A549 (cell line): Measurements from ENCODE around the gene CYP1A1. TPM values are rescaled to one million over a fixed set of nuclear protein-coding genes. Genes with fewer than 3 reads are reported as not detected.

ENCODE experiments used
- ATAC-seq, 2 experiments: fragments of 200-7000 bp in 1 of 2; fragments of >200 bp in 1 of 2; cut with Nextera tagmentation in 1 of 2; cut with Tn5 transposase in 1 of 2; 3 replicates each; pipeline versions ENCODE4 v1.8.0 to v1.9.1; 2018 to 2020; ENCODE audit warnings: mild to moderate bottlenecking in 1 of 2, moderate library complexity in 1 of 2
- CTCF ChIA-PET: fragments of 300-600 bp; sonication (Branson Sonifier 250); formaldehyde crosslinking; extraction: SDS; loops from one replicate; lab custom pipeline; 2021; ENCODE audit warnings: antibody characterized with exemption, inconsistent platforms; lab: Yijun Ruan, JAX
- POLR2A ChIA-PET: fragments of 350-600 bp; formaldehyde crosslinking; extraction: SDS; loops from one replicate; lab custom pipeline; 2021; ENCODE audit warnings: antibody characterized with exemption, inconsistent platforms; lab: Yijun Ruan, JAX
- DNase-seq, 2 experiments: peaks; one replicate each; pipeline versions ENCODE4 v3.0.0 to v3.0.0-alpha.2; 2011 to 2016; ENCODE audit warnings: low read depth in 1 of 2, low spot score in 1 of 2
- FAIRE-seq: peaks from 2 replicates; lab custom pipeline; 2011; peaks lifted over from hg19 to GRCh38; lab: Jason Lieb, UNC
- H3K27ac ChIP-seq, 2 experiments: fragments of >200 bp; sonication (Bioruptor Twin); formaldehyde crosslinking; 3 replicates each; pipeline ENCODE4 v1.5.1; 2016 to 2017
- H3K4me1 ChIP-seq: fragments of >200 bp; sonication (Bioruptor Twin); formaldehyde crosslinking; 3 replicates; pipeline ENCODE4 v1.6.1; 2016
- H3K4me2 ChIP-seq: fragments of >200 bp; sonication (Bioruptor Twin); formaldehyde crosslinking; 3 replicates; pipeline ENCODE4 v1.6.1; 2016
- H3K4me3 ChIP-seq: fragments of >200 bp; sonication (Bioruptor Twin); formaldehyde crosslinking; 3 replicates; pipeline ENCODE4 v1.5.1; 2016
- H3K9me3 ChIP-seq: fragments of >200 bp; sonication (Bioruptor Twin); formaldehyde crosslinking; 3 replicates; pipeline ENCODE4 v1.6.1; 2016
- BCL3 ChIP-seq: fragments of >200 bp; sonication (Bioruptor Twin); formaldehyde crosslinking; IDR thresholded peaks from 3 replicates; pipeline ENCODE4 v1.6.1; 2016
- BHLHE40 ChIP-seq: IDR thresholded peaks from 2 replicates; pipeline ENCODE4 v1.6.1; 2012; ENCODE audit warnings: low read depth, low read length, inconsistent platforms
- CBX2 ChIP-seq: fragments of 200-600 bp; sonication (generic); IDR thresholded peaks from 2 replicates; pipeline ENCODE4 v1.6.1; 2016; ENCODE audit warnings: low read depth, mild to moderate bottlenecking, borderline replicate concordance
- EP300 ChIP-seq, 2 experiments: fragments of >200 bp; sonication (Bioruptor Twin); formaldehyde crosslinking; IDR thresholded peaks; 2 replicates in 1 of 2; 3 replicates in 1 of 2; pipeline ENCODE4 v1.6.1; 2016 to 2017
- FOSB ChIP-seq: fragments of 250-450 bp; sonication (Bioruptor Pico); IDR thresholded peaks from 2 replicates; pipeline ENCODE4 v1.5.0; 2020; ENCODE audit warnings: mild to moderate bottlenecking, moderate library complexity
- FOSL2 ChIP-seq, 2 experiments: fragments of 450-650 bp in 1 of 2; fragments of >200 bp in 1 of 2; sonication (Bioruptor Twin) in 1 of 2; formaldehyde crosslinking; IDR thresholded peaks; 2 replicates each; pipeline versions ENCODE4 v1.5.0 to v1.6.1; 2016 to 2020; ENCODE audit warnings: mild to moderate bottlenecking in 1 of 2, moderate library complexity in 1 of 2
- FOXS1 ChIP-seq: fragments of 250-450 bp; sonication (Bioruptor Pico); IDR thresholded peaks from 2 replicates; pipeline ENCODE4 v1.5.0; 2020; ENCODE audit warnings: mild to moderate bottlenecking, moderate library complexity
- HDAC2 ChIP-seq: fragments of 200-600 bp; sonication (generic); IDR thresholded peaks from 2 replicates; pipeline ENCODE4 v1.6.1; 2016
- HEYL ChIP-seq: fragments of 250-450 bp; sonication (Bioruptor Pico); IDR thresholded peaks from 2 replicates; pipeline ENCODE4 v1.8.0; 2021; ENCODE audit warnings: mild to moderate bottlenecking, moderate library complexity
- KDM1A ChIP-seq: fragments of 200-600 bp; sonication (generic); IDR thresholded peaks from 2 replicates; pipeline ENCODE4 v1.6.1; 2016; ENCODE audit warnings: low read depth, mild to moderate bottlenecking
- MAZ ChIP-seq: fragments of 150-350 bp; IDR thresholded peaks from 2 replicates; pipeline ENCODE4 v1.6.1; 2014; ENCODE audit warnings: antibody characterized with exemption, low read depth, low read length, borderline replicate concordance
- NPAS2 ChIP-seq: fragments of 250-450 bp; sonication (Bioruptor Pico); IDR thresholded peaks from 2 replicates; pipeline ENCODE4 v1.8.0; 2022; ENCODE audit warnings: mild to moderate bottlenecking, moderate library complexity, borderline replicate concordance
- POLR2AphosphoS2 ChIP-seq: conservative IDR thresholded peaks from 2 replicates; pipeline ENCODE4 v1.6.1; 2012; ENCODE audit warnings: low read length, improper control_type of control experiment, inconsistent platforms
- RAD21 ChIP-seq, 2 experiments: fragments of >200 bp in 1 of 2; sonication (Bioruptor Twin) in 1 of 2; formaldehyde crosslinking in 1 of 2; IDR thresholded peaks in 1 of 2; conservative IDR thresholded peaks in 1 of 2; 2 replicates in 1 of 2; 3 replicates in 1 of 2; pipeline ENCODE4 v1.6.1; 2012 to 2018; ENCODE audit warnings: inconsistent platforms in 1 of 2
- RARB ChIP-seq: fragments of 250-450 bp; sonication (Bioruptor Pico); IDR thresholded peaks from 2 replicates; pipeline ENCODE4 v1.8.0; 2021; ENCODE audit warnings: mild to moderate bottlenecking, moderate library complexity
- RCOR1 ChIP-seq: fragments of 150-350 bp; IDR thresholded peaks from 2 replicates; pipeline ENCODE4 v1.6.1; 2014; ENCODE audit warnings: antibody characterized with exemption, low read length, low read depth
- REST ChIP-seq: fragments of 200-600 bp; sonication (generic); IDR thresholded peaks from 2 replicates; pipeline ENCODE4 v1.6.1; 2016; ENCODE audit warnings: antibody characterized with exemption, mild to moderate bottlenecking, moderate library complexity
- RFX5 ChIP-seq: fragments of 450-650 bp; IDR thresholded peaks from 2 replicates; pipeline ENCODE4 v1.7.1; 2014; ENCODE audit warnings: antibody characterized with exemption, mild to moderate bottlenecking, moderate library complexity
- SMC3 ChIP-seq: fragments of >200 bp; sonication (Bioruptor Twin); formaldehyde crosslinking; IDR thresholded peaks from 3 replicates; pipeline ENCODE4 v1.6.1; 2018; ENCODE audit warnings: inconsistent platforms
- SREBF2 ChIP-seq: fragments of 450-650 bp; IDR thresholded peaks from 2 replicates; pipeline ENCODE4 v1.6.1; 2014; ENCODE audit warnings: mild to moderate bottlenecking, moderate library complexity
- TFCP2L1 ChIP-seq: fragments of 250-450 bp; sonication (Bioruptor Pico); IDR thresholded peaks from 2 replicates; pipeline ENCODE4 v1.5.0; 2021; ENCODE audit warnings: mild to moderate bottlenecking
- TP53 ChIP-seq: fragments of 250-450 bp; sonication (Bioruptor Pico); IDR thresholded peaks from 2 replicates; pipeline ENCODE4 v1.5.0; 2021; ENCODE audit warnings: mild to moderate bottlenecking, moderate library complexity
- ZC3H11A ChIP-seq: fragments of 450-650 bp; IDR thresholded peaks from 2 replicates; pipeline ENCODE4 v1.6.1; 2014; ENCODE audit warnings: antibody characterized with exemption, mild to moderate bottlenecking
- ZSCAN20 ChIP-seq: fragments of 250-450 bp; sonication (Bioruptor Pico); IDR thresholded peaks from 2 replicates; pipeline ENCODE4 v1.8.0; 2022; ENCODE audit warnings: mild to moderate bottlenecking, moderate library complexity
- WGBS: methylation state at CpG from one replicate; pipeline ENCODE4 v1.1.6; 2017; ENCODE audit errors: missing lambda C conversion rate; 5-methylcytosine and 5-hydroxymethylcytosine counted together
- polyA plus RNA-seq, 4 experiments: library from polyadenylated mRNA; depleted of rRNA in 3 of 4; stranded (reverse); fragments of >200 nt; fragmentation: RNase III in 1 of 4; extraction: RNeasy Plus Mini Kit Qiagen cat#74134 plus additional on column Dnase treatment in 1 of 4; gene quantifications; 2 replicates in 3 of 4; 3 replicates in 1 of 4; pipeline ENCODE4 v1.2.3, GENCODE V29; 2011 to 2017
- TF ChIP-seq, protein P1 (sequence below): fragments of 250-450 bp; sonication (Bioruptor Pico); IDR thresholded peaks from 2 replicates; pipeline ENCODE4 v1.5.0; 2020; ENCODE audit warnings: low read depth, mild to moderate bottlenecking, moderate library complexity
- TF ChIP-seq, protein P2 (sequence below): fragments of >200 bp; sonication (Bioruptor Twin); formaldehyde crosslinking; IDR thresholded peaks from 2 replicates; pipeline ENCODE4 v1.6.1; 2016

The CYP1A1 gene
- polyA plus RNA-seq, 2 of the 4 experiments (the other 2 are of a cell fraction): 0.25 to 0.50 TPM

DNA sequence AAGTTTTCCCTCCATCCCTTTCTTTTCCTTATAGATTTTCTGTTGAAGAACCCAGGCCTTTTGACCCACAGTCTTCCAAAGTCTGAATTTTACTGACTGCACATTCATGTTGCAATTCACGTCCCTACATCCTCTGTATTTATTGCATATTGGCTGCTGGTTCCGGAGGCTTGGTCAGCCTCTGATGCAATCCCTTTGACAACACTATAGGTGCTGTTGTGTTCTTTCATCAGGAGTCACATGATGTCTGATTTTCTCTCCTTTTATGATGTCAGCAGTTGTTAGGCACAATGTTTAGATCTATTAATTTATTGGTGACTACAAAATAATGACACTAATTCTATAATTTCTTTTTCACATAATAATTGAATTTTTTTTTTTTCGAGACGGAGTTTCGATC lies 8.7 kb downstream of the CYP1A1 start:
- ChIA-PET CTCF (interaction anchor here (1.4 kb wide), 1 partner anchor 52 kb away, joined by 3 read pairs; no protein-coding TSS in a partner anchor), POLR2A (no interaction called here)
- no peak for DNase-seq
- Histone ChIP-seq H3K27ac (no peak overlapping the region), H3K4me3 (no peak overlapping the region), H3K9me3 (no peaks in the 10 kb centered on the region), H3K4me2 (no peak overlapping the region), H3K4me1 (no peaks in the 10 kb centered on the region)
- WGBS: 75% methylated on average over 5 of the region's 5 CpGs
- no peak for FAIRE-seq
- TF ChIP-seq FOSB (no peak), RFX5 (no peak)
- ATAC-seq: no peak

GRCh38 chr15:74712311-74712710 lies 13.0 kb downstream of the CYP1A1 start:
- TF ChIP-seq BCL3 (no peak), FOXS1 (CRISPR knock-in tag) (no peak), CBX2 (no peak), REST (no peak), ZC3H11A (no peak), TP53 (no peak), RAD21 (conservative IDR thresholded peaks at IDR 0.05 in 1 of 2, IDR thresholded peaks at IDR 0.05 in 1 of 2) (no peak), HEYL (CRISPR knock-in tag) (no peak), RFX5 (no peak), SREBF2 (no peak)
- TF ChIP-seq, protein P1, sequence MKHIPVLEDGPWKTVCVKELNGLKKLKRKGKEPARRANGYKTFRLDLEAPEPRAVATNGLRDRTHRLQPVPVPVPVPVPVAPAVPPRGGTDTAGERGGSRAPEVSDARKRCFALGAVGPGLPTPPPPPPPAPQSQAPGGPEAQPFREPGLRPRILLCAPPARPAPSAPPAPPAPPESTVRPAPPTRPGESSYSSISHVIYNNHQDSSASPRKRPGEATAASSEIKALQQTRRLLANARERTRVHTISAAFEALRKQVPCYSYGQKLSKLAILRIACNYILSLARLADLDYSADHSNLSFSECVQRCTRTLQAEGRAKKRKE: no peak
- TF ChIP-seq, protein P2, sequence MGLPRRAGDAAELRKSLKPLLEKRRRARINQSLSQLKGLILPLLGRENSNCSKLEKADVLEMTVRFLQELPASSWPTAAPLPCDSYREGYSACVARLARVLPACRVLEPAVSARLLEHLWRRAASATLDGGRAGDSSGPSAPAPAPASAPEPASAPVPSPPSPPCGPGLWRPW: no peak
- FAIRE-seq (no peak), ATAC-seq (no peak), DNase-seq (no peak)
- Histone ChIP-seq H3K9me3 (no peaks in the 10 kb centered on the region), H3K4me2 (no peak overlapping the region), H3K4me3 (no peak overlapping the region), H3K4me1 (no peaks in the 10 kb centered on the region), H3K27ac (no peak overlapping the region)
- POLR2A ChIA-PET: no interaction called here
- CTCF ChIA-PET: no interaction called here
- WGBS: 44% methylated on average over 3 of the region's 3 CpGs

- FAIRE-seq (no peak), ATAC-seq (no peak), DNase-seq (no peak)
- no peak overlapping the region for H3K4me2 ChIP-seq
- H3K4me3 ChIP-seq: no peak overlapping the region
- no peak overlapping the region for H3K27ac ChIP-seq
- 24% methylated on average over 3 of the region's 3 CpGs for WGBS
- POLR2A ChIA-PET: no interaction called here
- CTCF ChIA-PET: no interaction called here
- H3K4me1 ChIP-seq: no peaks in the 10 kb centered on the region
- no peaks in the 10 kb centered on the region for H3K9me3 ChIP-seq
- no peak for TF ChIP-seq ZSCAN20 (CRISPR knock-in tag)
- TF ChIP-seq ZC3H11A: no peak
- no peak for TF ChIP-seq EP300 (IDR thresholded peaks at IDR 0.05)
- TF ChIP-seq POLR2AphosphoS2: no peak
- no peak for TF ChIP-seq SMC3
- TF ChIP-seq FOSL2 (IDR thresholded peaks at IDR 0.05): no peak
- no peak for TF ChIP-seq FOSL2 (CRISPR knock-in tag; IDR thresholded peaks at IDR 0.05)
- TF ChIP-seq NPAS2 (CRISPR knock-in tag): no peak
- TF ChIP-seq HDAC2: no peak
- no peak for TF ChIP-seq RCOR1
- no peak for TF ChIP-seq BHLHE40
- TF ChIP-seq MAZ: no peak
- TF ChIP-seq RARB (CRISPR knock-in tag): no peak
- TF ChIP-seq HEYL (CRISPR knock-in tag): no peak
- TF ChIP-seq TFCP2L1: no peak
- no peak for TF ChIP-seq KDM1A
- TF ChIP-seq CBX2: no peak
Measured at GRCh38 chr15:74710319-74711094, 14.8 kb downstream of the CYP1A1 start.
